Calu3 (cell line): ENCODE results near the gene NPIPA5. TPM values are rescaled to one million over a fixed set of nuclear protein-coding genes. Genes with fewer than 3 reads are reported as not detected.
"Not testable (repeated sequence)": the region's sequence is repeated elsewhere in the genome, so short reads cannot be mapped to it uniquely, and the experiment has no call there.

Experiments used
- BruUV-seq: library from RNA; stranded (reverse); fragments of 400-500 nt; replicated peaks from 2 replicates; lab custom pipeline; 2021; lab: Mats Ljungman, UMichigan
- CTCF ChIA-PET: fragments of 300-600 bp; sonication (Branson Sonifier 250); formaldehyde crosslinking; loops from one replicate; lab custom pipeline; 2022; ENCODE audit warnings: antibody characterized with exemption; lab: Charles Lee
- DNase-seq: peaks from one replicate; pipeline ENCODE4 v3.0.0; 2022
- H3K27ac Mint-ChIP-seq: one replicate; pipeline ENCODE4 v1.8.0; 2022; ENCODE audit warnings: mixed read lengths; ENCODE audit not compliant: unreplicated experiment
- H3K27me3 Mint-ChIP-seq: one replicate; pipeline ENCODE4 v1.8.0; 2022; ENCODE audit warnings: mixed read lengths; ENCODE audit not compliant: unreplicated experiment
- H3K36me3 Mint-ChIP-seq: one replicate; pipeline ENCODE4 v1.8.0; 2022; ENCODE audit warnings: mild to moderate bottlenecking, moderate library complexity, mixed read lengths; ENCODE audit not compliant: insufficient read depth, unreplicated experiment
- H3K4me1 Mint-ChIP-seq: one replicate; pipeline ENCODE4 v1.8.0; 2022; ENCODE audit warnings: mild to moderate bottlenecking, low read depth, mixed read lengths; ENCODE audit not compliant: unreplicated experiment
- H3K4me3 Mint-ChIP-seq: one replicate; pipeline ENCODE4 v1.8.0; 2022; ENCODE audit warnings: mild to moderate bottlenecking, low read depth, moderate library complexity, mixed read lengths; ENCODE audit not compliant: unreplicated experiment
- H3K9me3 Mint-ChIP-seq: one replicate; pipeline ENCODE4 v1.8.0; 2022; ENCODE audit warnings: low read depth, mixed read lengths; ENCODE audit not compliant: unreplicated experiment
- CTCF ChIP-seq: fragments of 200-600 bp; IDR thresholded peaks from one replicate; pipeline ENCODE4 v1.8.0; 2022; ENCODE audit warnings: antibody characterized with exemption; ENCODE audit not compliant: unreplicated experiment
- intact Hi-C: fragments of 100-400 bp; cut with micrococcal nuclease; formaldehyde crosslinking; loops from one replicate; pipeline ENCODE4 v1.10.0; 2022; ENCODE audit not compliant: unreplicated experiment
- total RNA-seq: library from RNA; stranded (reverse); gene quantifications from 2 replicates; pipeline ENCODE4 v1.2.3, GENCODE V29; 2022

Gene NPIPA5
- total RNA-seq, 1 experiment from 2014 or later = 18.3 TPM

- BruUV-seq = no TSS peak
- Mint-ChIP-seq H3K27ac (no peak overlapping the region), H3K4me3 (no peak overlapping the region)
These were observed 21.2 kb upstream of the NPIPA5 start for GRCh38 chr16:15399317-15399716.

GRCh38 chr16:15398618-15399316 lies 20.7 kb upstream of the NPIPA5 start:
- Mint-ChIP-seq H3K36me3 (peaks cover 15% of the 10 kb centered on the region), H3K4me3 (peak overlapping the region; percentile 47), H3K4me1 (peaks cover 12% of the 10 kb centered on the region), H3K9me3 (no peaks in the 10 kb centered on the region), H3K27me3 (no peaks in the 10 kb centered on the region), H3K27ac (peak overlapping the region; percentile 83)
- peak; percentile 42 for DNase-seq
- CTCF ChIA-PET = interaction anchor here (0.6 kb wide), 1 partner anchor 720 kb away, joined by 3 read pairs; no protein-coding TSS in a partner anchor
- TF ChIP-seq CTCF = no peak
- intact Hi-C loops = no loop called here
- BruUV-seq = no TSS peak

More at GRCh38 chr16:15399317-15399716, 21.2 kb upstream of the NPIPA5 start:
- CTCF ChIA-PET = interaction anchor here (0.6 kb wide), 1 partner anchor 719 kb away, joined by 3 read pairs; no protein-coding TSS in a partner anchor
- Mint-ChIP-seq H3K36me3 (peaks cover 15% of the 10 kb centered on the region), H3K4me1 (peaks cover 12% of the 10 kb centered on the region), H3K9me3 (no peaks in the 10 kb centered on the region), H3K27me3 (no peaks in the 10 kb centered on the region)
- no peak for TF ChIP-seq CTCF
- intact Hi-C loops = no loop called here
- DNase-seq = no peak

- peaks cover 12% of the 10 kb centered on the region for H3K4me1 Mint-ChIP-seq
- H3K36me3 Mint-ChIP-seq = peaks cover 11% of the 10 kb centered on the region
- BruUV-seq = no TSS peak
- TF ChIP-seq CTCF = no peak
- H3K27ac Mint-ChIP-seq = no peak overlapping the region
- CTCF ChIA-PET = interaction anchor here (0.6 kb wide), 1 partner anchor 11 kb away, joined by 4 read pairs; no protein-coding TSS in a partner anchor
- no peak for DNase-seq
- intact Hi-C loops = no loop called here
- H3K9me3 Mint-ChIP-seq = no peaks in the 10 kb centered on the region
- H3K4me3 Mint-ChIP-seq = no peak overlapping the region
- H3K27me3 Mint-ChIP-seq = no peaks in the 10 kb centered on the region
These were observed 19.0 kb upstream of the NPIPA5 start for GRCh38 chr16:15396948-15397594.

GRCh38 chr16:15396509-15396829 lies 18.4 kb upstream of the NPIPA5 start:
- H3K27me3 Mint-ChIP-seq, intact Hi-C loops, CTCF ChIA-PET, DNase-seq, H3K9me3 Mint-ChIP-seq, BruUV-seq, H3K27ac Mint-ChIP-seq: not testable (repeated sequence)
- Mint-ChIP-seq H3K4me1 (peaks cover 12% of the 10 kb centered on the region), H3K4me3 (peak overlapping the region; percentile 75), H3K36me3 (peaks cover 11% of the 10 kb centered on the region)

GRCh38 chr16:15395631-15396508 lies 17.8 kb upstream of the NPIPA5 start, which contains the start of gene MPV17L:
MPV17L (plus strand) TSS chr16:15395754; CDS start chr16:15395898, 144 bp downstream.
- BruUV-seq, CTCF ChIA-PET, H3K27ac Mint-ChIP-seq, H3K27me3 Mint-ChIP-seq, intact Hi-C loops, H3K9me3 Mint-ChIP-seq: not testable (repeated sequence)
- H3K4me3 Mint-ChIP-seq = peak within 1 kb of the TSS; percentile 75
- peak; percentile 67 for DNase-seq
- peaks cover 11% of the 10 kb centered on the region for H3K36me3 Mint-ChIP-seq
- H3K4me1 Mint-ChIP-seq = peaks cover 12% of the 10 kb centered on the region

GRCh38 chr16:15393025-15393424 lies 14.9 kb upstream of the NPIPA5 start:
- peaks cover 11% of the 10 kb centered on the region for H3K36me3 Mint-ChIP-seq
- H3K4me3 Mint-ChIP-seq, intact Hi-C loops, CTCF ChIA-PET, DNase-seq, H3K9me3 Mint-ChIP-seq, H3K27ac Mint-ChIP-seq, BruUV-seq, H3K27me3 Mint-ChIP-seq: not testable (repeated sequence)
- peaks cover 12% of the 10 kb centered on the region for H3K4me1 Mint-ChIP-seq

GRCh38 chr16:15389916-15390315 lies 11.8 kb upstream of the NPIPA5 start:
- H3K36me3 Mint-ChIP-seq, CTCF ChIA-PET, DNase-seq, H3K27me3 Mint-ChIP-seq, H3K9me3 Mint-ChIP-seq, H3K27ac Mint-ChIP-seq, H3K4me1 Mint-ChIP-seq, BruUV-seq, H3K4me3 Mint-ChIP-seq, intact Hi-C loops: not testable (repeated sequence)
